ENCODE data around the gene SLC22A15.
"Not testable (repeated sequence)": the region's sequence is repeated elsewhere in the genome, so short reads cannot be mapped to it uniquely, and the experiment has no call there.

SLC22A15 gene

GRCh38 chr1:115976062-115976920 is at the start of gene SLC22A15:
Gene SLC22A15 (plus strand): TSS chr1:115976513. CDS start chr1:115976628, 115 bp downstream.
- peak; percentile 88 for DNase-seq (ENCODE audit: low spot score)

DNA sequence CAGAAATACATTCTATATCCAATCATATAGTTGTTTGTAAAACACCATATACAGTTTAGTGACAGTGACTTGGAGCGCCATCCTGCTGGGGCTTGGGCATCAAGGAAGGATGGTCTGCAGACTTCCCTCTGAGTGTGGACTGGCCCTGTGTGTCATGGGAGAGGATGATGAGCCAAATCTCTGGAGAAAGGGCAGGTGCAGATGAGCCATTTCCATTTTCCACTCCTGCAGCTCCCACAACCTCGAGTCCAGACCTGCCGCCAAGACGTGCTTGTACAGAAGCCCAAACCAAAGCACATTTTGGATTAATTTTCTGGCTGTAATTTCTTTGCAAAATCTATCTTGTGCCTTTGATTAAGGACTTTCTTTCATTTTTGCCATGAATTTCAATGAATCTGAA is 48.3 kb upstream of the SLC22A15 start:
- no peak for DNase-seq (ENCODE audit: low spot score)

GRCh38 chr1:115929881-115930280 is 46.4 kb upstream of the SLC22A15 start:
- peak; percentile 81 for DNase-seq (ENCODE audit: low spot score)

DNA sequence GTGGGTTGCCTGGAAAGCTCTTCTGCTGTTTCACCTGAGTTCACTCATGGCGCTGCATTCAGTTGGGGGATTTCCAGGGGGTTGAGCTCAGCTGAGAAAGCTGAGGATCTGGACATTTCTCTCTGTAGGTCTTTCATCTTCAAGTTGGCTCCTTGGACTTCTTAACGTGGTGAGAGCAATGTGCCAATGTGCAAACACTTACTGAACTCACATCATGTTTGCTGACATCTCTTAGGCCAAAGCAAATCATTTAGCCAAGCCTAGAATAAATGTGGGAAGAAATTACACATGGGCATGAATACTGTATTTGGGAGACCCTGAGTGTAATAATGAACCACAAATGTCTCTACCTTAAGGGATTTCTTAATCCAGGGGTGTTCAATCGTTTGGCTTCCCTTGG is 42.7 kb upstream of the SLC22A15 start:
- no peak for DNase-seq (ENCODE audit: low spot score)

DNA sequence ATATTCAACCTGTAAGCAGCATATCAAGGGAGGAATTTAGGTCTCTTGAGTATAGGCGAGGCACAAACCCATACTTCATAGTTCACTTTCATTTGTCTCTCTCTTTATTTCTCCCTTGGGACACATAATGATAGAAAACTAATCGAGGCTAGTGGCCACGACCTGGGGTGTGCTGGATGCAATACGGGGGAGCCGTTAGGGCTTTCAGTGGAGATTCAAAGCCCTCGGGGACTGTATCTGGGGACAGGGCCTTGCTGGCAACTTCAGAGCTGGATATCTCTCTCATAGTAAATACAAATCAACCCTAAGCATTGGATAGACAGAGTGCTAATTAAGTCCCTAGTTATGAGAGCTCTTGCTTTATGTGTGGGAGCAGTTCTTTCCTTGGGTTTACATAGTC is 36.9 kb upstream of the SLC22A15 start:
- no peak for DNase-seq (ENCODE audit: low spot score)

DNA sequence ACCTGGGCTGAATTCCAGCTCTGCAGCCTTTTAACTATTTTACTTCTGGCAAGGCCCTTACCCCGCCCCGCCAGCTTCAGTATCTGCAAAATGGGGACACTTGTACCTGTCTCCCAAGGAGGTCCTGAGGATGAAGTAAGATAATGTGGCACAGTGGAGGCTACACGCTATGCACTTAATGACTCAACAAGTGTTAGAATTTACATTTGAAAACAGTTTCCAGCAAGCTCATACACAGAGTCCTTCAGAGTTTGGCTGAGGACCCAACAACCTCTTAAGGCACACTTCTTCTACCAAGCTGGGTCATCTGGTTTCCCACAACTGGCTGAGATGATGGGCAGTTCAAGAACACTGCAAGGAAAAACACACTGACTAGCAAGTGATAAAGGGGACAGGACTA is 30.2 kb upstream of the SLC22A15 start:
- DNase-seq (ENCODE audit: low spot score), result no peak

GRCh38 chr1:115949156-115949555 is 27.2 kb upstream of the SLC22A15 start:
- peak; percentile 25 for DNase-seq (ENCODE audit: low spot score)

DNA sequence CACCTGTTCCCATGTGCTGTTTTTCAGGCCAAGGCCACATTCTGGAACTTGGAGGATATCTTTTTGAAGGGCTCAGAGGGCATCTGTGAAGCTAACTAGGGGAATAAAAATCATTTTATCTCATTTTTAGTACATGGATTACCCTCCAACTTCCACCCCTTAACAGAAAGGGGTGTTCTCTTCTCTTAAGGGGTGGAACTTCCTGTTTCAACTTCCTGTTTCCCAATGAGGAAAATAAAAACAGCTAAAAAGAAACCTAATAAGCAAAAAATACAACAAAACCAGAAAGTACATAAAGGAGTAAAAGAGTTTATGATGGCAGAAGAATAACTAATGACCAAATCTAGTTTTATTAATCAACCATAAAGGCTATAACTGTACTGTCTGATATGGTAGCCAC is 24.8 kb upstream of the SLC22A15 start:
- DNase-seq (ENCODE audit: low spot score), result no peak

DNA sequence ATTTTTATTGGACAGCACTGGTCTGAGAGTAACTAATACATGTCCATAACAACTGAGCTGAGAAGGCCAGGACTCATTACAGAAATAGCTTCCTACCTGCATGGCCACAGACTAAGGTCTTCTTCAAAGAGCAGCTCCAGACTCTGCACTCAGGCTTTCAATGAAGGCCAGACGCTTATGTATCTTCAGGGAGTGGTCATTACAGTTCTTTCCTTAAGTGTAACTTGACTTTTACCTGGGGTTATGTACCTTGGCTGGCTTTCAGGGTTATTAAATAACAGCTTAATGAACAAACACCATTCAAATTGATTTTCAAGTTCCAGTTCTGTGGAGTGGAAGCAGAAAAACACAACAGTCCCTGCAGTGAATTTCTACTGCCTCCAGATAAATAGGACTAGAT is 23.8 kb upstream of the SLC22A15 start:
- DNase-seq (ENCODE audit: low spot score), result no peak

DNA sequence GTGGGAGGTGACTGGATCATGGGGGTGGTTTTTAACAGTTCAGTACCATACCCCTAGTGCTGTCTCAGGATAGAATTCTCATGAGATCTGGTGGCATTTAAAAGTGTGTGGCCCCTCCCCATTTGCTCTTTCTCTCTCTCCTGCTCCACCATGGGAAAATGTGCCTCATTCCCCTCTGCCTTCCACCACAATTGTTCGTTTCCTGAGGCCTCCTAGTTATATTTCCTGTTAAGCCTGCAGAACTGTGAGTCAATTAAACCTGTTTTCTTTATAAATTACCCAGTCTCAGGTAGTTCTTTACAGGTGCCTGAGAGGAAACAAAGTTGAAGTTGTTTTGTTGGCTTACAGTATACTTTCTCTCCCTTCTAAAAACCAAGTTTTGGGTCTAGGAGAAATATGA is 23.1 kb upstream of the SLC22A15 start:
- no peak for DNase-seq (ENCODE audit: low spot score)

DNA sequence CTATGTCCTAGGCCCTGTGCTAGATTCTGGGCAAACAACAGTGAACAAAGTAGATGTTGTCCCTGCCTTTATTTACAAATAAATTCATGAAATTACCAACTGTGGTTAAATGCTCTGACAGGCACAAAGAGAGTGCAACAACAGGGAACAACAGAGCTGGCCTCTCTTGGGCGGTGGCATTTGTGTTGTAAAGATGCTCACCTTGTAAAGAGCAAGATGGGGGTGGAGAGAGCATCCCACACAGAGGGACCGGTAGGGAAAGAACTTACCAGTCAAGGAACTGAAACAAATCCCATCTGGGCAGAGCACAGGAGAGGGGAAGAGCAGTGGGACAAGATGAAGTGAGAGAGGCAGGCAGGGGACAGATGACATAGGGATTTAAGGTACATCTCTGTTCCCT is 21.6 kb upstream of the SLC22A15 start:
- DNase-seq (ENCODE audit: low spot score), result no peak

DNA sequence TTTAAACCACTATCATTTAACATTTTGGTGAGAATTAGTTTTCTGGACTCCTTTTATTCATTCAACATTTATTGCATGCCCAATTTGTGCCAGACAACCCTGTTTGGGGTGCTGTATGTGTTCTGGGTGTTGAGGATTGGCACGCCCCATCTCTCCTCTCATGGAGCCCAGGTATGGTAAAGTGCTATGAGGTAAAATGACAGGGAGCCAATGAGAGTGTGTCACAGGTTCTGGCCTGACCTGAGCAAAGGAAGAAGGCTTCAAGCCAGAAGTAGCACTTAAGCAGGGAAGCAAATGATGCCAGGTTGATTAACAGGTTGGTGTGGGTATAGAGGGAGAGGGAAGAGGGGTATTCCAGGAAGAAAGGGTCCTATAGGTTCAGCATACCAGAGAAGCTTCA is 21.1 kb upstream of the SLC22A15 start:
- DNase-seq (ENCODE audit: low spot score), result no peak

- DNase-seq (ENCODE audit: low spot score), result no peak
Observed at GRCh38 chr1:115958866-115959265, 17.4 kb upstream of the SLC22A15 start.

GRCh38 chr1:115969509-115969908 is 6.8 kb upstream of the SLC22A15 start:
- DNase-seq (ENCODE audit: low spot score), result no peak

DNA sequence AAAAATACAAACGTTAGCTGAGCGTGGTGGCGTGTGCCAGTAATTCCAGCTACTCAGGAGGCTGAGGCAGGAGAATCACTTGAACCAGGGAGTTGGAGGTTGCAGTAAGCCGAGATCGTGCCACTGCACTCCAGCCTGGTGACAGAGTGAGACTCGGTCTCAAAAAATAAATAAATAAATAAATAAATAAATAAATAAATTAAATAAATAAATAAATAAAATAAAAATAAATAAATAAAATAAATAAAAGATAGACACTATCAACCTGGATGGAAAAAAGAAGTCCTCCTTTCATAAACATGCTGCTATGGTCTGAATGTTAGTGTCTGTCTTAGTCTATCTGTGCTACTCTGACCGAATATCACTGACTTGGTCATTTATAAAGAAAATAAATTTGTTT is 4.5 kb upstream of the SLC22A15 start:
- DNase-seq (ENCODE audit: low spot score), result not testable (repeated sequence)

- no peak for DNase-seq (ENCODE audit: low spot score)
Observed at GRCh38 chr1:115973154-115973553, 3.2 kb upstream of the SLC22A15 start.

DNA sequence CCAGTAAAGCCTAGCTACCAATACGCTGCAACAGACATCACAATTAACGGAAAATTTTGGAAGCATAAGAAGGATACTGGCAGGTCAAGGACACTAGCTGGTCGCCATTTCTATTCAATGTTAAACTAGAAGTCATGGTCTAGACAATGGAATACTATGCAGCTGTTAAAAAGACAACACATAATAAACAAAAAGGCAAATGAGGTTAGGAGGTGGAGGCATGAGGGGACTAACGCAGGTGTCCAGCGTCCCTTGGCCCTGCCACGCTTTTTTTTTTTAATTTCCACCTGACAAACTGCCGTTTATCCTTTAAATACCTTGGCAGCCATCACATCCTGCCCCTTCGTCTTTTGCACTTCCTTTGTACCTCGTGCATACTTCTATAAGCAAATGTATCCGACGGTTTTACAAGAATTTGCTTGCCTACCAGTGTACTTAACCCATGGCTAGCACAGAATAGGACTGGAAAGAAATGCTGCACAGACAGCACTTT is 698 bp upstream of the SLC22A15 start:
- DNase-seq (ENCODE audit: low spot score), result no peak

DNA sequence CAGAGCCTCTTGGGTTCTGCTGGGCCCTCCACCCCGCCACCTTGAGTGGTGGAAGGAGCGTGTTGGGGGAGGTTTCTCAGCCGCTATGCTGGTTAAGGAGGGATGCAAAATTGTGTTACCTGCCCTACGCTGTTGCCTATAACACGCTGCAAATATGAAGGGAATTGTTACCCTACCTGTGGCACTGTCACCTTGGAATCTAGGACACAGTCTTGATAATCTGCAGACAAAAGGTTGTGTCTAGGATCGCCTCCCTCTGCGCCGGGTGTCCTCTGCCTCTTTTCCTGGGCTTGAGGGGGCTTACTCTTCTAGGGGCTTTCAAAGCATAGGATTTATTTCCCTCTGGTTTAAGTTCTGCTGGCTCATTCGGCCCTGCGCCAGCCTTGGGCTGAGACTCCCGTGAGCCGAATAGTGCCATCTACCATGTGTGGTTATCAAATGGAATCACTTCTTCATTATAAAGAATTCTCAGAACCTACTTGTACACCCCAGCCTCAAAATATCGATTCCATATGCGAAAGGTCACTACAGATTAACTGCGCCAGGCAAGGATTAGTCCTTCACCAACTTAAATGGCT is 697 bp downstream of the SLC22A15 start:
- DNase-seq (ENCODE audit: low spot score), result no peak

- DNase-seq (ENCODE audit: low spot score), result peak; percentile 77
Observed at GRCh38 chr1:115977499-115978258, 1.4 kb downstream of the SLC22A15 start.

DNA sequence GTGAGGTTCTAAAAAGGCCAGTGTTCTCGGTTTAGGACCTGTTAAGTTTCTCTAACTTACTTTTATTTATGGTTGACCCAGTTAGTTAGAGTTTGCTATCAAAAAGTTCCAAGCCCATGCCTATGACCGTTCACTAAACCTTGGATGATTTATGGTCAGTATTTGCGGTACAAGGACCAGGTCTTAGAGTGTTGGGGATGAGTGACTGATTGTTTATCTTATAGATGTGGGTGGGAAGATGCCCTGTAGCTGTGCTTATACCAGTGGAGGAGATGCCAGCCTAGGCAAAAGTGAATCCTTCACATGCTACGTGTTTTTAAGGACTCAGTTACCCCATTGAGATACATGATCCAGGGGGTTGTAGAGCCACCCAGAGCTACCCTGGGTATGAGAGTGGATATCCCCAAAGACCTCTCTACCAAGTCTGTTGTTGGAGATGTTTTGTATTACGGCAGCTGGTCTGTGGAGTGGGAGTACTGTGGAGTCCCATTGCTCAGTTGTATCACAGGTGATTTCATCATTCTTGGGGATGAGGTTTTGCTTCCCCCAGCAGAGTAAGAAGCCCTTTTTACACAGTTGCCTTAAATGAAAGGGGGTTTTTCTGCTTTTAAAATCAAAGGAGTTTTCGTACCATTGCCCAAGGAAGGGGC is 2.1 kb downstream of the SLC22A15 start:
- DNase-seq (ENCODE audit: low spot score), result no peak

GRCh38 chr1:115980156-115980555 is 3.8 kb downstream of the SLC22A15 start:
- DNase-seq (ENCODE audit: low spot score), result no peak

Measured in GM03348 (cell line).